GM19239 (cell line): ENCODE data around the gene SETD1B.

Source experiments
- DNase-seq: peaks from one replicate; pipeline ENCODE4 v3.0.0; 2011; ENCODE audit warnings: low spot score; ENCODE audit not compliant: insufficient read length
- FAIRE-seq: peaks from 2 replicates; lab custom pipeline; 2011; peaks lifted over from hg19 to GRCh38; lab: Jason Lieb, UNC

Gene SETD1B

DNA sequence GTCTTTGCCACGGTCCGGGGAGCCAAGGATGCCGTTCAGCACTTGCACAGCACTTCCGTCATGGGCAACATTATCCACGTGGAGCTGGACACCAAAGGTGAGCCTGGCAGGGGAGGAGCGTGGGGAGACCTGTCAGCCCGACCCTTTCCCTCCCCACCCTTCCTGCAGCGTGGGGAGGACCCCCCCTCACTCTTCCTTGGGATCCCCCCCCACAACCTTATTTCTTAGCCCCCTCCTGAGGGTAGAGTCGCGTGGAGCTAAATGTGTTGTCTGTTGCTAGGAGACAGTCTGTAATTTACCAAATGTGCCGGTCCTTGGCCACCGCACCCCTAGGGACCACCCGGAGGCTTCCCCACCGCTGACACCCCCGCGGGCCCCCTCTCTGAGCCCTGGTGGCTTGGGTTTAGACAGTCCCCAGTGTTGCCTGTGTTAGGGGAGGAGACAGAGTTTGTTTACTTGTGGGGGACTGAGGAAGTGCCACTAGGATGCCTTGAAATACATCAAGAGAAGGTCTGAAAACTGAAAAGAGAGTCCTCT is 2.3 kb downstream of the SETD1B start:
- DNase-seq (no peak), FAIRE-seq (peak; percentile 39)

DNA sequence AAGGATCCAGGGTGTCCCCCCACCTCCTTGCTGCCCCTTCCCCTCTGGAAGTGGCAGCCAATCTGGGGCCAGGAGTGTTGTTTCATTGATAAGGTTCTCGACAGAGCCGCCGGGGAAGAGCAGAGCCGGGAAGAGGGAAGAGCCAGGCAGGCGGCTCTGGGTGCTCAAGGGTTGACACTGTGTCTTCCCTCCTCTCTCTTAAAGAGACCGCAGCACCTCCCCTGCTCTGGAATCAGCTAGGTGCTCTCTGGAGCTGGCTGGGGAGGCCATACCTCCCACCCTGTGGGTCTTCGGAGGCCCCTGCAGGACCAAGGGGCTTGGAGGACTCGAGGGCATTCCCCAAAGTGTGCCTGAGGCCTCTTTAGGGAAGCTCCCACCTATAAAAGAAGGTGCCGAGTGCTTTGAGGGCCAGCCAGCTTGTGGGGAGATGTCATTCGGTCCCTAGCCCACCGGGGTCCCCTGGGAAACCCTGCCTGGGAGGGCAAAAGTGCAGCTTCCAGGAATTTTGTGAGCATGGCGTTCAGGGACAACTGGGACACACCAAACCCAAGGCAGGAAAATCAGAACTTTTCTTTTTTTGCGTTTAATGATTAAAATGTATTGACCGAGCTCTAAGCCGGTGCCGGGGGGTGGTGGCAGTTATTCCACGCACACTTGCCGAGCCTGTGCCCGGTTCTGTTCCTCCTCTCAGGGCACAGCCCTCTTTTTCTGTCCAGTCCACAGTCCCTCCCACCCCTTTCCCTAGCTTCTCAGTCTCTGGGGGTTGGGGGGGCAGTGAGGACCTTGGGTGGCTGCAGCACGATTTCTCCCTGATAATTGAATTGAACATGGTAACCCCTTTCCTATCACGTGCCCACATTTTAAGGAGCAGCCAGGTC is 3.0 kb downstream of the SETD1B start:
- DNase-seq = no peak

DNA sequence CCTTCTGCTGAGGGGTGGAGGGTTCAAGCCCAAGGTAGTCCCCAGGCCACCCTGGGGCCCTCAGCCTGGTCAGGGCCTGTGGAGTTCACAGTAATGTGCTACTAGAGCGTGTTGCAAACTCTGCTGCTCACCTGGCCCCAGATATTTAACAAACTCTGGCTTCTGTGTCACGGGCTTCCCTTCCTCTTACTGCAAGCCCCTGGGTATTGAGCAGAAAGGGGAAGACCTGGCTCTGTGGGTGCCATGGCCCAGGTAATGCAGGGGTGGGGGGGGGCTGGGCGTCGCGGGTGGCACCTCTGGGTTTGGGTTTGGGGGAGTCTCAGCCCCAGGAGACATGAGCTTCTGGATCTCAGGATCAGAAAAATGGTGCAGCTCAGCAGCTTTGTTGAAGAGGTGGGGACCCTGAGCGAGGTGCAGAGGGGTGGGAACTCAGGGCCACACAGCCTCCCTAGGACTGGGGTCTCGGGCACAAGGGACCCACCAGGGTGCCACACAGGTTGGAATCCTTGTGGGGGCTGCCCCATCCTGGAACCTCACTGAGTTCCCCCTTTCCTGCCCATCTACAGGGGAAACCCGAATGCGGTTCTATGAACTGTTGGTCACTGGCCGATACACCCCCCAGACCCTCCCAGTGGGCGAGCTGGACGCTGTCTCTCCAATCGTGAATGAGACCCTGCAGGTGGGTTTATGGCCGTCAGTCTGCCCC is 4.0 kb downstream of the SETD1B start:
- no peak for FAIRE-seq
- DNase-seq = no peak

More for the DNA sequence above, 3.0 kb downstream of the SETD1B start:
- FAIRE-seq = no peak

DNA sequence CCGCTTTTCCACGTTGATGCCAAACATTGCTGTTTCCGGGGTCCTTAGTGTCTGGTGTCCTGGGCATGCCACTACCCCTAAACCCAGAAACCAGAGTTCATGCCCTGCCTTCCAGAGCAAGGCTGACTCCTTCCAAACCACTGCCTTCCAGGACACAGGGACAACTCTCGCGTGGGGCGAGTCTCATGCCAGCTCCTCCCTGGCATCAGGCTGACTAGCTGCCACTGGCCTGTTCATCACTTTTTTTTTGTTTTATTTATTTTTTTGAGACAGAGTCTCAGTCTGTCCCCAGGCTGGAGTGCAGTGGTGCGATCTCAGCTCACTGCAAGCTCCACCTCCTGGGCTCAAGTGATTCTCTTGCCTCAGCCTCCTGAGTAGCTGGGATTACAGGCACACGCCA is 4.8 kb downstream of the SETD1B start:
- no peak for FAIRE-seq
- no peak for DNase-seq

DNA sequence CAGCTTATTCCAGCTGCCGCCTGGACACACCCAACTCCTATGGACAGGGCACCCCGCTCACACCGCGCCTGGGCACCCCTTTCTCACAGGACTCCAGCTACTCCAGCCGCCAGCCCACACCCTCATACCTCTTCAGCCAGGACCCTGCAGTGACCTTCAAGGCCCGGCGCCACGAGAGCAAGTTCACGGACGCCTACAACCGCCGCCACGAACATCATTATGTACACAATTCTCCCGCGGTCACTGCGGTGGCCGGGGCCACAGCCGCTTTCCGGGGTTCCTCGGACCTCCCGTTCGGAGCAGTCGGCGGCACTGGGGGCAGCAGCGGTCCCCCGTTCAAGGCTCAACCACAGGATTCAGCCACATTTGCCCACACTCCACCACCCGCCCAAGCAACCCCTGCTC is 5.9 kb downstream of the SETD1B start:
- DNase-seq (no peak), FAIRE-seq (no peak)

DNA sequence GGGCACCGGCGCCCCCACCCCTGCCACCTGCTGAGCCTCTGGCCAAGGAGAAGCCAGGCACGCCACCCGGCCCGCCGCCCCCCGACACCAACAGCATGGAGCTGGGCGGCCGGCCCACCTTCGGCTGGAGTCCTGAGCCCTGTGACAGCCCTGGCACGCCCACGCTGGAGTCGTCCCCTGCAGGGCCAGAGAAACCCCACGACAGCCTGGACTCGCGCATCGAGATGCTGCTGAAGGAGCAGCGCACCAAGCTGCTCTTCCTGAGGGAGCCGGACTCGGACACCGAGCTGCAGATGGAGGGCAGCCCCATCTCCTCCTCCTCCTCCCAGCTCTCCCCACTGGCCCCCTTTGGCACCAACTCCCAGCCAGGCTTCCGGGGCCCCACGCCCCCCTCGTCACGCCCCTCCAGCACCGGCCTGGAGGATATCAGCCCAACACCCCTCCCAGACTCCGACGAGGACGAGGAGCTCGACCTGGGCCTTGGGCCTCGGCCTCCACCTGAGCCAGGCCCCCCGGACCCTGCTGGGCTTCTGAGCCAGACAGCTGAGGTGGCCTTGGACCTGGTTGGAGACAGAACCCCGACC is 6.5 kb downstream of the SETD1B start:
- DNase-seq = no peak
- FAIRE-seq = no peak

DNA sequence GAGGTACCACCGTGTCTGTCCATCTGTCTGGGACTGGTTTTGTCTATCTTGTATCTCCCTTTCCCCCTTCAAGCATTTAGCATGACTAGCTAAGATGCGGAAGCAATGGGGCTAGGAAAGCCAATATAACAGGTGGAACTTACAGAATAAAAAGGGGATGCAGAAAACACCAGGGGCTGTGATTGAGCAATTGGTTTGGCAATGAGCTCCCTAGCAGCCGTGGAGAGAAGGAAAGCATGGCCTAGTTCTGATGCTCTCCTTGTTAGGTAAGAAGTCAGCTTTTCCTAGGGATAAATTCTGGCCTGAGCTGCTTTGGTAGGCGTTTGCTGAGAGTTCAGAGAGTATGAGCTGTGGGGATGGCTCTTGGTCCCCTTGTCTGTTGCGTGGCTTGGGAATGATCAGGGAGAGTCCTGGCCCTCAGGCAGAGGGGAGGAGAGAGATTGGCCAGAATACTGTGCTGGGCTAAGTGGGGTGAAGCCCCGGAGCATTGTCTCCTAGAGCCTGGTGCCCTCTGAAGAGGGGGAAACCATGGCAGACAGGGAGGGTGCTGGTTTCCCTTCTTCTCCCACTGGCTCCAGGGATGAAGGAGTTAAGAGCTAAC is 7.1 kb downstream of the SETD1B start:
- DNase-seq = no peak
- FAIRE-seq = no peak

DNA sequence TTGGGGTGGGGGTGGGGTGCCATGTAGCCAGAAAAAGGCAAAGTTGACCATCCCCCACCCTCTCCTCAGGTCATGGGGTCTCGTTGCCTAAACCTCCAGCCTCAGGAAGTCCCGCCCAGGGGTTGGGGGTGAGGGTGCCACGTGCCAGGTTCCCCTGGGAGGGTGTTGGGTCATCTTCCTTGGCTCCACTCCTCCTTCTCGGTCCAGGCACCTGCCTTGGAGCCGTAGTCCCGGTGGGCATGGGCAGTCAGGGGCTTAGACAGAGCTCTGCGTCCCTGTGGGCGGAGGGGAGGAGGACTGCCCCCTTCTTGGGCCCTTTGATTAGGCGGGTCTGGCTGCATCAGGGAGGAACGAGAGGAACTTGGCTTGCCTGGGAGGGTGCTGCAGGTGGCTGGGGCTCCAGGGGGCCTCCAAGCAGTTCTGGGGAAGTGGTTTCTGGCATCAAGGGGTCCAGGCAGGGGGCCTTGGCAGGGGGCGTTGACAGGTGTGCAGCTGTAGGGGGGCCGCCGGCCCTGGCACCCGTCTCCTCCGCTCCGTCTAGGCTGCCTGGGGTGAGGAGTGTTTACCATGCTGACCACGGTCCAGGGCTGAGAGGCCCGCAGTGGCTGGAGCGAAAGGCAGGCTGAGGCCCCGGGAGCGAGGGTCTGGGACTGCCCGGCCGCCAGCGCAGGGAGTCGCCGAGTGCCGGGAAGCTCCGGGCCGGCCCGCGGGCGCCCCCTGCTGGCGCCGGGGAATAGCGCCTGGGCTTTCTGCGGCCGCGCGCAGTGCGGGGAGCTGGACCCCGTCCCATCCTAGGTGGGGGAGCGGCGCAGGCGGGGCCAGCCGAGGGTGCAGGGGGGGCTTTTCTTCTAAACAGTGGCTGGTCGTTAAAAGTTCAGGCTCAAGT is 7.9 kb downstream of the SETD1B start:
- FAIRE-seq (no peak), DNase-seq (peak; percentile 98)

DNA sequence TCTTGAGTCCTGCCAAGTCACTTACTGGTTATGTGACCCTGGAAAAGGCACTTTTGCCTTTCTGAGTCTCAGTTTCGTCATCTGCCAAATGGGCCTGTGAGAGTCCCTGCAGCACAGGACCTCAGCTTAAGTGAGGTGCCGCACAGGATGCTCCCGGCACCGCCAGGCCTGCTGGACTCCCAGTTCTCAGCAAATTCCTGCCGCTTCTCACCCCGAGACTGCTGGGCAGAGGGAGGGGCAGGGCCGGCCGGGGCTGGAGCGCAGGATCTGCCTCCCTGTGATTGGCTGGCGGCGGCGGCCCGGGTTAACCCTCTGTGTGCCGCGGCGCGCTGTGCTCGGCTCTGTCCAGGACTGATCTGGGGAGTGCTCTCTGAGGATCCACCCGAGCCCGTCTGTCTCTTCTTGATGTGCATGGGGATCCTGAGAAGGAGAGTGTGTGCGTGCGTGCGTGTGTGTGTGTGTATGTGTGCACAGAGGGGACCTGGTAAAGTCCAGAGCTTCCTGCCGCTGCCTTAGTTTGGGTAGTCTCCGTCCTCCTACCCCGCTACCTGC is 8.6 kb downstream of the SETD1B start:
- DNase-seq = peak; percentile 61

DNA sequence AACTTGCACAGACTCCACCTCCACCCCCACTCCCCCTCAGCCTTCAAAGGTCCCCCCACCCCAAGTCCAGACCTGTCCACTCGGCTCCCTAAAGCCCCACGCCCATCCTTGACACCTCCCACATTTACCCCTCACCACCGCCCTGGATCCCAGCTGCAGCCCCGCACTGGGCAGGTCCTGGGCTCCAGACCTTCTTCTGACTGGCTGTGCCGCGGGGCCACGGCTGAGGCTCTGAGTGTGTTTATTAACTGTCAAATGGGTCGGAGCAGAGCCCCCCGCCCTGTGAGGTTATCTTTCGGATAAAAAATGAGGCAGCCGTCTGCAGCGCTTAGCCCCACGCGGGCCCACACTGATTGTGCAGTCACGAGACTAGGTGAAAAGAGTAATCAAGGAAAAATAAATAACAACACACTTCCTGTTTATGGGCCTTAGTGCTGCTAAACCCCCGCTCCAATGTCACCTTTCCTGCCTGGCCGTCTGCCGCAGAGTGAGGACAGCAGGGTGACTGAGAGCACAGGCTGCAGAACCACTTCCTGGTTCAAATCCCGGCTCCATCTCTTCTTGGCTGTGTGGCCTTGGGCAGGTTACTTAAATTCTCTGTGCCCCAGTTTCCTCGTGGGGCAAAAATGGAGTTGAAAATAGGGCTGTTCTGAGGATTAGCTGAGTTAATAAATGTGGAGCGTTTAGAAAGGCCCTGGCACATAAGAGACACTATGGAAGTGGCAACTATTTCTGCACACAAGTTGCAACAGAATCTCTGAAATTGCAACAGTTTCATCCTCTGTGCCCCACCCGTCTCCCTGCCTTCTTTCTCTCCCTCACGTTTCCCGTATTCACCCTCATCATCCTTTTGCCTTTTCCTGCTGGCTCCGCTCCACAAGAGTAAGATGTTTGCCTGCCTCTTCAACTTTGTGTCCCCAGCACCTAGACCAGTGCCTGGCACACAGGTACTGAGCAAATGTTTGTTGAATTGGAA is 9.4 kb downstream of the SETD1B start:
- FAIRE-seq (no peak), DNase-seq (no peak)

More for the DNA sequence above, 8.6 kb downstream of the SETD1B start:
- FAIRE-seq = peak; percentile 66

DNA sequence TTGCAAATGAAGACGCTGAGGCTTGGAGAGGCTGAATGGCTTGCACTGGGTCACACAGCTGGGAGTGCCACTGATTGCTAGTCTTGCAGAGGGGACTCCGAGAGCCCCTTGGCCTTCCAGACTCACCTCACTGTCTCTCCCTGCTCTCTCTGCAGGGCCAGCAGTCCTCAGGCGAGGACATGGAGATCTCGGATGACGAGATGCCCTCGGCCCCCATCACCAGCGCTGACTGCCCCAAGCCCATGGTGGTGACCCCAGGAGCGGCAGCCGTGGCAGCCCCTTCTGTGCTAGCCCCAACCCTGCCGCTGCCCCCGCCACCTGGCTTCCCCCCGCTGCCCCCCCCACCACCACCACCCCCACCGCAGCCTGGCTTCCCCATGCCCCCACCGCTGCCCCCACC is 10.1 kb downstream of the SETD1B start:
- FAIRE-seq (no peak), DNase-seq (no peak)

DNA sequence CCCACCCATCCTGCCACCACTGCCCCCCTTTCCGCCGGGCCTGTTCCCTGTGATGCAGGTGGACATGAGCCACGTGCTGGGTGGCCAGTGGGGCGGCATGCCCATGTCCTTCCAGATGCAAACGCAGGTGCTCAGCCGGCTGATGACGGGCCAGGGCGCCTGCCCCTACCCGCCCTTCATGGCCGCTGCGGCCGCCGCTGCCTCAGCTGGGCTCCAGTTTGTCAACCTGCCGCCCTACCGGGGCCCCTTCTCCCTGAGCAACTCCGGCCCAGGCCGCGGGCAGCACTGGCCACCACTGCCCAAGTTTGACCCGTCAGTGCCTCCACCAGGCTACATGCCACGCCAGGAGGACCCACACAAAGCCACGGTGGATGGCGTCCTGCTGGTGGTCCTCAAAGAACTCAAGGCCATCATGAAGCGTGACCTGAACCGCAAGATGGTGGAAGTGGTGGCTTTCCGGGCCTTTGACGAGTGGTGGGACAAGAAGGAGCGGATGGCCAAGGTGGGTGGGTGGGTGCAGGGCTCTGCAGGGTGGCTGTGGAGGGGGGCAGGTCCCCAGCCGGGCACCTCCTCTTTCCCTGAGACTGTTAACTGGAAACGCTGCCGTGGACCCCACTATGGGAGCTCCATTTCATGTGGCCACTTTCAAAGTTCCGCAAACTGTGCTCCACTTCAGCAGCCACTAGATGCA is 10.8 kb downstream of the SETD1B start:
- DNase-seq = no peak
- no peak for FAIRE-seq

DNA sequence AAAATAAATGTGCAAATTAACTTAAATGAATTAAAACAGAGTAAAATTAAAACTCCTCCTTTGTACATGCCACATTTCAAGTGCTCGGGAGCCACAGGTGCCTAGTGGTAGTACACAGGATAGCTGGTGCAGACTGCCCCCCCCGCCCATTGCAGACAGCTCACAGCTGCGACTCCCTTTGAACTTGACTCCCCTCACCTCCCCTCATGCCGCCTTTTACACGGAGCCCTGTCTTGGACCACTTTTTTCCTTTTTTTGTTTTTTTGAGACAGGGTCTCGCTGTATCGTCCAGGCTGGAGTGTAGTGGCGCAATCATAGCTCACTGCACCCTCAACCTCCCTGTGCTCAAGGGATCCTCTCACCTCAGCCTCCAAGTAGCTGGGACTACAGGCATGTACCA is 11.5 kb downstream of the SETD1B start:
- DNase-seq (no peak), FAIRE-seq (no peak)

DNA sequence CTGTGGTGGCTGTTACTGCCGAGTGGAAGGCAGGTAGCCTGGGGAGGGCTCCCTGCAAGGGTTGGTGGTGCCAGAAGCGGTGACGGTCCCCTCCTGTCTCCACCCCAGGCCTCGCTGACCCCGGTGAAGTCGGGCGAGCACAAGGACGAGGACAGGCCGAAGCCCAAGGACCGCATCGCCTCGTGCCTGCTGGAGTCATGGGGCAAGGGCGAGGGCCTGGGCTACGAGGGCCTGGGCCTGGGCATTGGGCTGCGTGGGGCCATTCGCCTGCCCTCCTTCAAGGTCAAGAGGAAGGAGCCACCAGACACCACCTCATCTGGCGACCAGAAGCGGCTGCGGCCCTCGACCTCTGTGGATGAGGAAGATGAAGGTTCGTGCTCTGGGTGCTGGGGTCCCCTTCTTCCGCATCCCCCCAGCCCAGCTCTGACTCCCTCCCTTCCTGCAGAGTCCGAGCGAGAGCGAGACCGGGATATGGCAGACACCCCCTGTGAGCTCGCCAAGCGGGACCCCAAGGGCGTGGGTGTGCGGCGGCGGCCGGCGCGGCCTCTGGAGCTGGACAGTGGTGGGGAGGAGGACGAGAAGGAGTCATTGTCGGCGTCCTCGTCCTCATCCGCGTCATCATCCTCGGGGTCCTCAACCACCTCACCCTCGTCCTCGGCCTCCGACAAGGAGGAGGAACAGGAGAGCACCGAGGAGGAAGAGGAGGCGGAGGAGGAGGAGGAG is 13.3 kb downstream of the SETD1B start:
- no peak for FAIRE-seq
- DNase-seq = no peak

DNA sequence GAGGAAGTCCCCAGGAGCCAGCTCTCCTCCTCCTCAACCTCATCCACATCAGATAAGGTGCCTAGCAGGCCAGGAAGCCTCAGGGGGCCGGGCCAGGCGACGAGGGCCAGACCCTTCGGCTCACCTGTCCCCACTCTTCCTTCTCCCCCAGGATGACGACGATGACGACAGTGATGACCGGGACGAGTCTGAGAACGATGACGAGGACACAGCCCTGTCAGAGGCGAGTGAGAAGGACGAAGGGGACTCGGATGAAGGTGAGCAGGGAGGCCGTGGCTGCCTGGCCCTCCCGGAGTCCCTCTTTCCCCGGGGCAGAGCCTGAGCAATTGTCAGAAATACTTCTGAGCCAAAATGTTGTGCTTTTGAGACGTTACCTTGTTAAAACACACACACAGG is 13.8 kb downstream of the SETD1B start:
- DNase-seq = no peak

DNA sequence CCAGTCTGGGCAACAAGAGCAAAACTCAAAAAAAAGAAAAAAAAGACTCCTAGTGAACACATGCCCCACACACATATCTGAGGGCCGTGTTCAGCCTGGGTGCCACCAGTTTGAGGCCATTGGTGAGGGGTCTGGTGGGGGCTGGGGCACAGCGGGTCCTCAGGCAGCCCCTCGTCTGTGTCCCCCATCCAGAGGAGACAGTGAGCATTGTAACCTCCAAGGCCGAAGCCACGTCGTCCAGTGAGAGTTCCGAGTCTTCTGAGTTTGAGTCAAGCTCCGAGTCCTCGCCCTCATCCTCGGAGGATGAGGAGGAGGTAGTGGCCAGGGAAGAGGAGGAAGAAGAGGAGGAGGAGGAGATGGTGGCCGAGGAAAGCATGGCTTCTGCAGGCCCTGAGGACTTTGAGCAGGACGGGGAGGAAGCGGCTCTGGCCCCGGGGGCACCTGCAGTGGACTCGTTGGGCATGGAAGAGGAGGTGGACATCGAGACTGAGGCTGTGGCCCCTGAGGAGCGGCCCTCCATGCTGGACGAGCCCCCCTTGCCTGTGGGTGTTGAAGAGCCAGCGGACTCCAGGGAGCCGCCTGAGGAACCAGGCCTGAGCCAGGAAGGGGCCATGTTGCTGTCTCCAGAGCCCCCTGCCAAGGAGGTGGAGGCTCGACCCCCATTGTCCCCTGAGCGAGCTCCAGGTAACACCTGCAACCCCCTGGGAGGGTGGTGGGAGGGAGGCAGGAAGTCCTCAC is 15.6 kb downstream of the SETD1B start:
- no peak for DNase-seq
- FAIRE-seq = no peak

More for the DNA sequence above, 13.8 kb downstream of the SETD1B start:
- no peak for FAIRE-seq
